HG02970 (cell line): ENCODE measurements around the gene ATF4.

ENCODE experiments used
- ATAC-seq: cut with Tn5 transposase; IDR thresholded peaks from one replicate; pipeline ENCODE4 v1.9.1; 2021; ENCODE audit warnings: mild to moderate bottlenecking, moderate library complexity, moderate number of reproducible peaks; ENCODE audit not compliant: unreplicated experiment, low FRiP score

The ATF4 gene

GRCh38 chr22:39554151-39554550 lies 33.8 kb downstream of the ATF4 start:
- ATAC-seq: no peak

GRCh38 chr22:39556970-39557841 lies 36.8 kb downstream of the ATF4 start:
- ATAC-seq: no peak

- ATAC-seq: no peak
Observed at GRCh38 chr22:39558254-39558727, 37.9 kb downstream of the ATF4 start.

- no peak for ATAC-seq
Observed at GRCh38 chr22:39558950-39559349, 38.6 kb downstream of the ATF4 start.

GRCh38 chr22:39559456-39560105 lies 39.2 kb downstream of the ATF4 start:
- ATAC-seq: no peak

- no peak for ATAC-seq
Observed at GRCh38 chr22:39560127-39560526, 39.8 kb downstream of the ATF4 start.

- no peak for ATAC-seq
Observed at GRCh38 chr22:39562839-39563489, 42.6 kb downstream of the ATF4 start.

GRCh38 chr22:39563571-39564428 lies 43.4 kb downstream of the ATF4 start:
- ATAC-seq: no peak

- ATAC-seq: no peak
Observed at GRCh38 chr22:39565414-39565944, 45.1 kb downstream of the ATF4 start.

GRCh38 chr22:39567135-39567946 lies 47.0 kb downstream of the ATF4 start:
- no peak for ATAC-seq

GRCh38 chr22:39568278-39568981 lies 48.1 kb downstream of the ATF4 start:
- no peak for ATAC-seq

- ATAC-seq: no peak
Observed at GRCh38 chr22:39569066-39569465, 48.7 kb downstream of the ATF4 start.

- ATAC-seq: no peak
Observed at GRCh38 chr22:39570226-39570625, 49.9 kb downstream of the ATF4 start.

GRCh38 chr22:39570665-39571064 lies 50.3 kb downstream of the ATF4 start, which contains the start of gene CACNA1I:
TSS of gene CACNA1I (plus strand) at chr22:39570753. CDS start at chr22:39570753, 0 bp downstream.
- ATAC-seq: no peak

- no peak for ATAC-seq
Observed at GRCh38 chr22:39571538-39571937, 51.2 kb downstream of the ATF4 start.
